Measurements from ENCODE around the gene ARHGAP26. TPM values are rescaled to one million over a fixed set of nuclear protein-coding genes. Genes with fewer than 3 reads are reported as not detected.
"Not testable (repeated sequence)": the region's sequence is repeated elsewhere in the genome, so short reads cannot be mapped to it uniquely, and the experiment has no call there.

The ARHGAP26 gene
- total and polyA plus RNA-seq, 7 experiments from 2014 or later, result 10.5 to 123 (median 22.7) TPM

- Mint-ChIP-seq H3K36me3 (peaks cover 0 to 64% (median 41%) of the 10 kb centered on the region in 5 donors), H3K9me3 (peaks cover 0 to 2% (median 0%) of the 10 kb centered on the region in 11 donors), H3K4me3 (no peak overlapping the region), H3K27ac (no peak overlapping the region), H3K27me3 (no peaks in the 10 kb centered on the region), H3K4me1 (peaks cover 0 to 7% (median 0%) of the 10 kb centered on the region in 7 donors)
- ATAC-seq, result no peak
- intact Hi-C loops (cut with micrococcal nuclease), result no loop called here
- no peak for DNase-seq
- H3K36me3 ChIP-seq (ENCODE audit: control insufficient read depth in 2 of 3, insufficient read depth in 3 of 3, low read length in 3 of 3), result no peaks in the 10 kb centered on the region
- POLR2A ChIA-PET, result no interaction called here
- no peak overlapping the region for H3K4me3 ChIP-seq (ENCODE audit: low read length)
- H3K9me3 ChIP-seq (ENCODE audit: control insufficient read depth in 2 of 3, low read length in 3 of 3), result no peaks in the 10 kb centered on the region
- no peaks in the 10 kb centered on the region for H3K27me3 ChIP-seq (ENCODE audit: control insufficient read depth in 2 of 2, insufficient read depth in 2 of 2, low read length in 2 of 2)
- CTCF ChIA-PET, result no interaction called here
- H3K27ac ChIP-seq (ENCODE audit: low read depth, low read length), result no peak overlapping the region
- no peaks in the 10 kb centered on the region for H3K4me1 ChIP-seq (ENCODE audit: control insufficient read depth in 2 of 2, insufficient read depth in 2 of 2, low read length in 2 of 2)
Observed at GRCh38 chr5:143084407-143084806, 314.2 kb downstream of the ARHGAP26 start.

GRCh38 chr5:143085319-143085917 lies 315.2 kb downstream of the ARHGAP26 start:
- ATAC-seq (no peak), DNase-seq (no peak)
- Histone ChIP-seq H3K9me3 (ENCODE audit: control insufficient read depth in 2 of 3, low read length in 3 of 3) (no peaks in the 10 kb centered on the region), H3K27ac (ENCODE audit: low read depth, low read length) (no peak overlapping the region), H3K4me1 (ENCODE audit: control insufficient read depth in 2 of 2, insufficient read depth in 2 of 2, low read length in 2 of 2) (no peaks in the 10 kb centered on the region), H3K27me3 (ENCODE audit: control insufficient read depth in 2 of 2, insufficient read depth in 2 of 2, low read length in 2 of 2) (no peaks in the 10 kb centered on the region), H3K4me3 (ENCODE audit: low read length) (no peak overlapping the region), H3K36me3 (ENCODE audit: control insufficient read depth in 2 of 3, insufficient read depth in 3 of 3, low read length in 3 of 3) (no peaks in the 10 kb centered on the region)
- Mint-ChIP-seq H3K4me3 (no peak overlapping the region), H3K9me3 (peaks cover 0 to 2% (median 0%) of the 10 kb centered on the region in 11 donors), H3K4me1 (peaks cover 0 to 7% (median 0%) of the 10 kb centered on the region in 7 donors), H3K27ac (no peak overlapping the region), H3K36me3 (peaks cover 3 to 63% (median 44%) of the 10 kb centered on the region in 5 donors), H3K27me3 (no peaks in the 10 kb centered on the region)
- POLR2A ChIA-PET, result no interaction called here
- CTCF ChIA-PET, result no interaction called here
- intact Hi-C loops (cut with micrococcal nuclease), result no loop called here

- H3K4me1 Mint-ChIP-seq, result peaks cover 0 to 7% (median 0%) of the 10 kb centered on the region in 7 donors
- no peaks in the 10 kb centered on the region for H3K27me3 Mint-ChIP-seq
- no peak overlapping the region for H3K4me3 Mint-ChIP-seq
- no peaks in the 10 kb centered on the region for H3K4me1 ChIP-seq (ENCODE audit: control insufficient read depth in 2 of 2, insufficient read depth in 2 of 2, low read length in 2 of 2)
- no peak overlapping the region for H3K27ac ChIP-seq (ENCODE audit: low read depth, low read length)
- peaks cover 3 to 54% (median 35%) of the 10 kb centered on the region in 5 donors for H3K36me3 Mint-ChIP-seq
- H3K27me3 ChIP-seq (ENCODE audit: control insufficient read depth in 2 of 2, insufficient read depth in 2 of 2, low read length in 2 of 2), result no peaks in the 10 kb centered on the region
- DNase-seq (no peak), ATAC-seq (no peak)
- CTCF ChIA-PET, result no interaction called here
- H3K9me3 ChIP-seq (ENCODE audit: control insufficient read depth in 2 of 3, low read length in 3 of 3), result no peaks in the 10 kb centered on the region
- H3K36me3 ChIP-seq (ENCODE audit: control insufficient read depth in 2 of 3, insufficient read depth in 3 of 3, low read length in 3 of 3), result no peaks in the 10 kb centered on the region
- H3K27ac Mint-ChIP-seq, result no peak overlapping the region
- intact Hi-C loops (cut with micrococcal nuclease), result no loop called here
- POLR2A ChIA-PET, result no interaction called here
- H3K9me3 Mint-ChIP-seq, result peaks cover 0 to 2% (median 0%) of the 10 kb centered on the region in 11 donors
- H3K4me3 ChIP-seq (ENCODE audit: low read length), result no peak overlapping the region
Observed at GRCh38 chr5:143086546-143086907, 316.4 kb downstream of the ARHGAP26 start.

- ChIA-PET POLR2A (no interaction called here), CTCF (no interaction called here)
- Mint-ChIP-seq H3K36me3 (peaks cover 3 to 52% (median 35%) of the 10 kb centered on the region in 5 donors), H3K4me3 (no peak overlapping the region), H3K27me3 (no peaks in the 10 kb centered on the region), H3K27ac (no peak overlapping the region), H3K9me3 (peaks cover 0 to 2% (median 0%) of the 10 kb centered on the region in 11 donors), H3K4me1 (peaks cover 0 to 7% (median 0%) of the 10 kb centered on the region in 7 donors)
- DNase-seq (no peak), ATAC-seq (no peak)
- Histone ChIP-seq H3K27me3 (ENCODE audit: control insufficient read depth in 2 of 2, insufficient read depth in 2 of 2, low read length in 2 of 2) (no peaks in the 10 kb centered on the region), H3K9me3 (ENCODE audit: control insufficient read depth in 2 of 3, low read length in 3 of 3) (no peaks in the 10 kb centered on the region), H3K27ac (ENCODE audit: low read depth, low read length) (no peak overlapping the region), H3K36me3 (ENCODE audit: control insufficient read depth in 2 of 3, insufficient read depth in 3 of 3, low read length in 3 of 3) (no peaks in the 10 kb centered on the region), H3K4me1 (ENCODE audit: control insufficient read depth in 2 of 2, insufficient read depth in 2 of 2, low read length in 2 of 2) (no peaks in the 10 kb centered on the region), H3K4me3 (ENCODE audit: low read length) (no peak overlapping the region)
- intact Hi-C loops (cut with micrococcal nuclease), result no loop called here
Observed at GRCh38 chr5:143086908-143087637, 316.9 kb downstream of the ARHGAP26 start.

- H3K9me3 ChIP-seq (ENCODE audit: control insufficient read depth in 2 of 3, low read length in 3 of 3); H3K27ac ChIP-seq (ENCODE audit: low read depth, low read length); H3K4me3 Mint-ChIP-seq; H3K4me1 ChIP-seq (ENCODE audit: control insufficient read depth in 2 of 2, insufficient read depth in 2 of 2, low read length in 2 of 2); POLR2A ChIA-PET; DNase-seq; CTCF ChIA-PET; intact Hi-C loops (cut with micrococcal nuclease); H3K27ac Mint-ChIP-seq; H3K4me3 ChIP-seq (ENCODE audit: low read length); H3K27me3 Mint-ChIP-seq; H3K9me3 Mint-ChIP-seq; ATAC-seq; H3K27me3 ChIP-seq (ENCODE audit: control insufficient read depth in 2 of 2, insufficient read depth in 2 of 2, low read length in 2 of 2); H3K36me3 ChIP-seq (ENCODE audit: control insufficient read depth in 2 of 3, insufficient read depth in 3 of 3, low read length in 3 of 3): not testable (repeated sequence)
- Mint-ChIP-seq H3K36me3 (peaks cover 3 to 41% (median 26%) of the 10 kb centered on the region in 5 donors), H3K4me1 (peaks cover 0 to 11% (median 0%) of the 10 kb centered on the region in 7 donors)
Observed at GRCh38 chr5:143088702-143089101, 318.5 kb downstream of the ARHGAP26 start.

- Mint-ChIP-seq H3K36me3 (peaks cover 3 to 34% (median 21%) of the 10 kb centered on the region in 5 donors), H3K4me1 (peaks cover 0 to 18% (median 0%) of the 10 kb centered on the region in 7 donors)
- H3K9me3 ChIP-seq (ENCODE audit: control insufficient read depth in 2 of 3, low read length in 3 of 3); H3K36me3 ChIP-seq (ENCODE audit: control insufficient read depth in 2 of 3, insufficient read depth in 3 of 3, low read length in 3 of 3); H3K4me3 Mint-ChIP-seq; H3K4me1 ChIP-seq (ENCODE audit: control insufficient read depth in 2 of 2, insufficient read depth in 2 of 2, low read length in 2 of 2); intact Hi-C loops (cut with micrococcal nuclease); H3K27me3 Mint-ChIP-seq; H3K4me3 ChIP-seq (ENCODE audit: low read length); ATAC-seq; H3K9me3 Mint-ChIP-seq; POLR2A ChIA-PET; CTCF ChIA-PET; H3K27ac Mint-ChIP-seq; H3K27ac ChIP-seq (ENCODE audit: low read depth, low read length); H3K27me3 ChIP-seq (ENCODE audit: control insufficient read depth in 2 of 2, insufficient read depth in 2 of 2, low read length in 2 of 2); DNase-seq: not testable (repeated sequence)
Observed at GRCh38 chr5:143090044-143090443, 319.9 kb downstream of the ARHGAP26 start.

Measured in naive thymus-derived CD4-positive, alpha-beta T cell (primary cell).